Fibroblast of peridontal ligament (primary cell): Measurements from ENCODE around the gene KIF18B.
A peak's percentile ranks its signal among the peaks of the same experiment; 100 is the strongest.

Experiments used
- DNase-seq: peaks from one replicate; pipeline ENCODE4 v3.0.0-alpha.2; 2010; ENCODE audit errors: extremely low read depth

Gene KIF18B

DNA sequence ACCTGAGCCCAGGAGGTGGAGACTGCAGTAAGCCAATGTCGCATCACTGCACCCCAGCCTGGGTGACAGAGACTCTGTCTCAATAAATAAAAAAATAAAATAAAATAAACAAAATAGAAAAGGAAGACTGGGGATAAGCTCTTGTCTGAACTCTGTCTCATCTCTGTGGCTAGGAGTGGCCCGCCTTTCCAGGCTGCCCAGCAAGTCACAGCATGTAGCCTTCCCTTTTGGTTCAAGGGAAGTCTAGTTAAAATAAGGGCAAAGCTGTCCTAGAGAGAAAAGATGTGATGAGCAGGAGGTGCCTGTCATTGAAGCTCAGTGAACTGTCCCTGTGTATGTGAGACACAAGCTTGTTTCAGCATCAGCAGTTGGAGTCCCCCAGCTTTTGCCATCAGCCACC, 29.6 kb downstream of the KIF18B start:
- DNase-seq, result no peak

DNA sequence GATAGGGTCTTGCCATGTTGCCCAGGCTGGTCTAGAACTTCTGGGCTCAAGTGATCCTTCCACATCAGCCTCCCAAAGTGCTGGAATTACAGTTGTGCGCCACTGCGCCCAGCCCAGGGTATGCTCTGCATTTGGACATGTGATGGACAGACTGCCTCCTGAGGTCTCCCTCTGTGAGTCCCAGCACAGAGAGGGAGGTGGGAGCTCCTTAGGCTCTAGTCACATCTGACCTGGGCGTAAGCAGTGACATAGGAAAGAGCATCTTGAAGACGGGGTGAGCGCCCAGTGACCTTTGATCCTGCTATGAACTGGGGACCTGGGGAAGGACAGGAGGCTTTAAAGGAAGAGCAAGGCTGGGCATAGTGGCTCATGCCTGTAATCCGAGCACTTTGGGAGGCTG, 30.1 kb downstream of the KIF18B start:
- DNase-seq, result no peak

DNA sequence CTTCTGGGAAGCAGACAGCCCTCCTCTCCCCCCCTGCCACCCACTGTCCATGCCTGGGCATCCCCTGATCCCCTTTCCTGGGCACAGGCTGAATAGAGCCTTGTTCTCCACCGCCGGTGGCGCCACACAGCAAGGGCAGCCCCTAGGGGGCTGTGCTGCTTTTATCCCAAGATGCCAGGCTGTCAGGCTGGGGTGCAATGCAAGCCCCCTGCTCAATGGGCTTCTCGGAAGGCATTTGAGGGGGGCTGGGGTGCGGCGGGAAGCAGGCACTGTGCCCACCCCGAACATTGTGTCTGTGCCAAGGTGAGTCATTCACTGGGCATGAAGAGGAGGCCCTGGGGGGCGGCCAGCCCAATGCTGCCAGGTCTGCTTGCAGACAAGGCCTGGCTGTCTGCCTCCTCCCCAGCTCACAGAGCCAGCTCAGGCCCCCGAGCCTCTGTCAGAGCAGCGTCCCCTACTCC, 30.8 kb downstream of the KIF18B start:
- peak; percentile 64 for DNase-seq

DNA sequence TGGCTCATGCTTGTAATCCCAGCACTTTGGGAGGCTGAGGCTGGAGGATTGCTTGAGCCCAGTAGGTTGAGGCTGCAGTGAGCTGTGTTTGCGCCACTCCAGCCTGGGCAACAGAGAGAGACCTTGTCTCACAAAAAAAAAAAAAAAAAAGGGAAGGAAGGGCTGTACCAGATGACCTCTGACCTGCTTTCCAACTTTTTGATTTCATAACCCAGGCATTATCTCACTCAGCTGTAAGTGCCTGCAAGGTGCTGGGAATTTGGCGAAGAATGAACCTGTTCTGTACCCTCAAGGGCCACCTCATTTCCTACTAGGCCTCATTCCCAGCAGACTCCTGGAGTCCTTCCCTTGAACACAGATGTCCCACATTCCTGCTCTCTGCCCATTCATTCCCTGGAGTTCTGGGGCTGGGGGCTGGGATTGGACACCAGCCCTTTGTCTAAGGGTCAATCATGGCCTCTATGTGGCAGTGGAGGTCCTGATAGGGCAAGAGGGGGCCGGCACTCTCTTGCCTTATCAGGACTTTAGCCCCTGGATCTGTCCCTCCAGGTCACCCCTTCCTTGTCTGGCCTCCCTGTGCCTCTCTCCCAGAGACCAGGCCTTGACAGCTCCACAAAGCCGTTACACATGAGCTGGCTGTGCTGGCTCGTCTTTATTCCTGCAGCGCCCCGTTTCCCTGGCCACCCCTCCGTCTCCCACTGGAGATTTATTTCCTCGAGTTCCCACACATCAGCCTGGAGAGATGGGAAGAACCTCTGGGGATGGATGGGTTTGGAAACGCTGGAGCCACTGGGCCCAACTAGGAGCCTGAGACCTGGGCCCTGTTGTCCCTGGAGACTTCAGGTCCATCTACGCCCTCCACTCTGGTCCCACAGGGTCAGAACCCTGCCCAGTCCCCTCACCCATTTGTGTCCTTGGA, 31.5 kb downstream of the KIF18B start:
- no peak for DNase-seq

DNA sequence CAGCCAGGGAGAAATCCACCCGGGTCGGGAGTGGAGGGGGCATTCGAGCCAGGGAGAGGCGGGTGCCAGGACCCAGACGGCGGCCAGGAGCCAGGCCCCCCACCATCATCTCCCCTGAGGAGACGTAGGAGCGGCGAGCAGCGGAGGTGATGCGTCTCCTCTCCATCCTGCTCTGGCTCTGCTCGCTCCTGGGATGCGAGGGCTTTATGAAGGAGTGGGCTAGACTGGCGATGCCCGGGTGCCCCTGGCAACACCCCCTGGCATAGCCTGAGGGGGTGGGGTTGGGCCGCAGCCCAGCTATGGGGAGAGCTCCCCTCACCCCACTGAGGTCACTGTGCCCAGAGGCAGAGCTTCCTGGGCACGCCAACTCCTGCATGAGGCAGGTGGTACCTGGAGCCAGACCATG, 32.2 kb downstream of the KIF18B start, which contains the start of gene GFAP:
Gene GFAP, minus strand, starts transcription at position 180 of the 406 bp plus-strand sequence. Its CDS starts 14 bp downstream, at position 166.
- DNase-seq, result no peak

DNA sequence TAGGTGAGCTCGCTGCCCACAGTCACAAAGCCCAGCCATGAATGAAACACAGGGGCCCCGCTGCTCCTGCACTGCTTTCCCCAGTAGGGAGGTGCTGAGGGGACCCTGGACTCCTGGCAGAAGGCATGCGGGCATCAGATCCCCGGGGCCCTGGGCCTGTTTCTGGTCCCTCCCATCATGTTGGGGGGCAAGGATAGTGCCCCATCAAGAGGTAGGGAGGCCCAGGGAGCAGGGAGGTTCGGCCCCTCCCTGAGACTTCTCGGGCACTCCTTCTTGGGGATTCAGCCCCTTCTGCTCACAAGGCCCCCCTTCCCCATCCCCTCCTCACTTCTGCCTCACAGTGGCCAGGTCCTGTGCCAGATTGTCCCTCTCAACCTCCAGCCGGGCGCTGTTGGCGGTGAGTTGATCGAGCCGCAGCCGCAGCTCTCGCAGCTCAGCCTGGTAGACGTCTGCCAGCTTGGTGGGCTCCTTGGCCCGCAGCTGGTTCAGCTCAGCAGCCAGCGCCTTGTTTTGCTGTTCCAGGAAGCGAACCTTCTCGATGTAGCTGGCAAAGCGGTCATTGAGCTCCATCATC, 32.8 kb downstream of the KIF18B start:
- no peak for DNase-seq

DNA sequence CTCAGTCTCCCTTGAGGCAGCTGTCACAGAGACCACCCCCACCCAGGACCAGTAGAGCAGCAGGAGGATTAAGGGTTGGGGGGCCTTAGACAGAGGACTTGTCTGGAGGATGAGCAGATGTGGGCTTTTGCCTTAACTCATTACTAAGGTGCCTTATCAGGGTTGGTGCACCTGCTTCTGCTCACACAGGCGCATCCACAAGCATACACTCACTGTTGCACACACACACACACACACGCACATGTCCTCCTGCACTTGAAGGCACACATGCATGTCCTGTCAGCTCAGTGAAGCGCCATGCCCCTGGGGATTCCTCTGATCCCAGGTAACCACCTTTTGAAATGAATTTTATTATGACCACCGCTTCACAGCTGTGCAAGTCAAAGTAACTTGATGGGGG, 33.4 kb downstream of the KIF18B start:
- no peak for DNase-seq

DNA sequence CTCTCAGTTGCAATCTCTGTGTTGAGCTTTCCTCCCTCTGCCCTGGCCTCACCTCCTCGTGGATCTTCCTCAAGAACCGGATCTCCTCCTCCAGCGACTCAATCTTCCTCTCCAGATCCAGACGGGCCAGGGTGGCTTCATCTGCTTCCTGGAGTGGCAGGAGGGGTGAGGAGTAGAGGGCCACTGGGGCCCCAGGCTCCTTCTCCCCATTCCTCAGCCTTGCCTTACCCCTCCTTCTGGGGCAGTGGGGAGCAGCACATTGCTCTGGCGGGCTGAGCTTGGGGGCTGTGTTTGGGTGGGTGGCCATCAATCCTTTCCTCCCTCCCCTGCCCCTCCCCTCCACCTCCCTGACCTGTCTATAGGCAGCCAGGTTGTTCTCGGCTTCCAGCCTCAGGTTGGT, 33.9 kb downstream of the KIF18B start:
- no peak for DNase-seq

DNA sequence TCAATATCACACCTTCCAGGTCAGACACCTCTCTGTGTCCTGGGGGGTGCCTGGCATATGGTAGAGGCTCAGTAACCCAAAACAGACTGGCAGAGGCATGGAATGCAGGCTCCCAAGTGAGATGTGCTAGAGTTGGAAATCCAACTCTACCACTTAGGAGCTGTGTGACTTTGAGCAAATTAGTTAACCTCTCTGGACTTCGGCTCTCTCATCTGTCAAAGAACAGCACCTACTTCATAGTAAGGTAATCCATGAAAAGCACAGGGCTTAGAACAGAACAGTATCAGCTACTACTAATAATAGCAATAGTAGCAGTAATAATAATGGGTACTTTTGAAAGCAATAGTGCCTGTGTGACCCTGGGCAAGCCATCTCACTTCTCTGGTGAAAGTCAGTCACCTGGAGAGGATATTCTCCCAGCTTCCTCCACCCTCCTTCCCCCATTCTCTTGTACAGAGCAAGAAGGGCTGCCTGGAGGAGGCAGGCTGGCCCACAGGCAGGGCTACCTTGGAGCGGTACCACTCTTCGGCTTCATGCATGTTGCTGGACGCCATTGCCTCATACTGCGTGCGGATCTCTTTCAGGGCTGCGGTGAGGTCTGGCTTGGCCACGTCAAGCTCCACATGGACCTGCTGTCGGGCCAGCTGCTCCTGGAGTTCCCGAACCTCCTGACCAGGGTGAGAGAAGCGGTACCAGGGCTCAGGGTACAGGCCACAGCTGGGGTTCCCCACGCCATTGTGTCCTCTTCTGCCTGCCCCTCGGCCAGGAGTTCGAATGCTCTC, 34.6 kb downstream of the KIF18B start:
- DNase-seq, result no peak

DNA sequence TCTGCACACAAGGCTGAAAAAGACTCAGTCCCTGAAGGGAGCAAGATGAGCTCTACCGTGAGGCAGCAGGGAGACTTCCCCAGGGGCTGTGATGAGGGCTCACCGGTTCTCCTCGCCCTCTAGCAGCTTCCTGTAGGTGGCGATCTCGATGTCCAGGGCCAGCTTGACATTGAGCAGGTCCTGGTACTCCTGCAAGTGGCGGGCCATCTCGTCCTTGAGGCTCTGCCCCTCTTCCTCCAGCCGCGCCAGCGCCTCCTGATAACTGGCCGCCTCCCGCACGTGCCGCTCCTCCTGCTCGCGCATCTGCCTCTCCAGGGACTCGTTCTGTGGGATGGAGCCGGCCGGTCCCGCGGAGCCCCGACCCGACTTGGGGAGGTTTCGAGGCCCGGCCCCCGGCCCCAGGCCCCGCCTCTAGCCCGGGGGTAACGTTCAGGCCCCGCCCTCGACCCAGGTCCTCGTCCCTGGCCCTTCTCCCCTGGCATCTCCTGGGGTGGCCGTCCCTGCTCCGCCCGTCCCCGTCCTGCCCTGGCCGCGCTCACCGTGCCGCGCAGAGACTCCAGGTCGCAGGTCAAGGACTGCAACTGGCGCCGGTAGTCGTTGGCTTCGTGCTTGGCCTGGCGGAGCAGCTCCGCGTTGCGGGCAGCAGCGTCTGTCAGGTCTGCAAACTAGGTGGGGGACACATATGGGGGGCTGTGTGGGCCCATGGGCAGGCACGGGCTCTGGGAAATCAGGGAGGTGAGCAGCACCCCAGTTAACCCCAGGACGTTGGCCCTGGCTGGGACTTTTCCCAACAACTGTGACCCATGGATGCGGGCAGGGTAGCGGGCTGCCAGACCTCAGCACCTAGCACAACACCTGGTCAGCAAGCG, 36.2 kb downstream of the KIF18B start:
- DNase-seq, result no peak

DNA sequence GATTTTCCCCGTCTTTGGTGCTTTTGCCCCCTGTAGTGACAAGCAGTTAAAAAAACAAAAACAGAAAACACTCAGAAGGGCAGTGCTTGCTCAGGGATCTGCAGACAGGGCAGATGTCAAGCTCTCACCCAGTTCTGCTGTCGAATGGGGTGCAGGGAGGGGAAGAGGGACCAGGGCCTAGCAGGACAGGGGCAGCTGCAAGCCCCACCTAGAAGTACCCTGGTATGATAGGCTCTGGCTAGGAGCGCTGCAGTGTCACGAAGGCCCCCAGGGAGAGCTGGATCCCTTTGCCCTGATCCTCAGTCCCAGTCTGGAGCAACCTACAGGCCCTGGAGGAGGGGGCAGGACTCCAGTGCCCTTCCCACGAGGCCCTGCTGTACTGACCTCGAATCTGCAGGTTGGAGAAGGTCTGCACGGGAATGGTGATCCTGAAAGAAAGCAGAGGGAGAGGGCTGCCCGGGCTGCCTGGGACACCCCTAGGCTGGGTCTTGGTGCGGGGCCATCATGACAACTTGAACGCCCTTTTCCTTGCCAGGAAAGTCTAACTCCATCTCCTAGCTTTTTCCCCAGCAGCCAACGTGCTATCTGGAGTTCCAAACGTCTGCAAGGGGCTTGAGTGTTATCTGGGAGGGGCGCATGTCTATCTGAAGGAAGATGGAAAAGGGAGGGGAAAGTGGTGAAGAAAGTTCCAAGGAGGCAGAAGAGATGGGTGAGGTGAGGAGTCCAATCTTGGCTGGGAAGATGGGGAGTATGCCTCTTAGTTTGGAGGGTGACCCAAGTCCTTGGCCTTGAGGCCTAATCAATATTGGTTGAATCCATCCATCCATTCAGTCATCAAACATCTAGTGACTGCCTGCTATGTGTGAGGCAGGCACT, 37.1 kb downstream of the KIF18B start:
- DNase-seq, result no peak

DNA sequence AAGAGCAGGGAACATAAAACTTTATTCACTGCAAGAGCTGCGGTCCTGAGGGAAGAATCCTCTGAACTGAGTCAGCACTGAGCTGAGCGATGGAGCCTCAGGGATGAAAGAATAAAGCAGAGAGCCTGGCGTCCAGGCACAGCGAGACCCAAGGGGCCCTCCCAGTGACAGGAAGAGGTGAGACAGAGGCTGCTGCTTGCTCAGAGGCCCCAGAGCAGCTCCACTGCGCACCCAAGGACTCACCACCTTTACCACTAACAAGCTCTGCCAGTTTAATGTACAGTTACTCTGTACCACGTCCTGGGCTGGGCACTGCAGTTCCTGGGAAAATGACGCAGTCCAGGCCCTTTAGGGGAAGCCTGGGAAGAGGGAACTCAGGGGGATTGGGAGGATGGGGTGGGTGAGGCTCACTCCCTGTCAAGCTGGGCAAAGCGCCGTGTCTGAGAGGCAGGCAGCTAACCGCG, 37.9 kb downstream of the KIF18B start:
- peak; percentile 52 for DNase-seq

DNA sequence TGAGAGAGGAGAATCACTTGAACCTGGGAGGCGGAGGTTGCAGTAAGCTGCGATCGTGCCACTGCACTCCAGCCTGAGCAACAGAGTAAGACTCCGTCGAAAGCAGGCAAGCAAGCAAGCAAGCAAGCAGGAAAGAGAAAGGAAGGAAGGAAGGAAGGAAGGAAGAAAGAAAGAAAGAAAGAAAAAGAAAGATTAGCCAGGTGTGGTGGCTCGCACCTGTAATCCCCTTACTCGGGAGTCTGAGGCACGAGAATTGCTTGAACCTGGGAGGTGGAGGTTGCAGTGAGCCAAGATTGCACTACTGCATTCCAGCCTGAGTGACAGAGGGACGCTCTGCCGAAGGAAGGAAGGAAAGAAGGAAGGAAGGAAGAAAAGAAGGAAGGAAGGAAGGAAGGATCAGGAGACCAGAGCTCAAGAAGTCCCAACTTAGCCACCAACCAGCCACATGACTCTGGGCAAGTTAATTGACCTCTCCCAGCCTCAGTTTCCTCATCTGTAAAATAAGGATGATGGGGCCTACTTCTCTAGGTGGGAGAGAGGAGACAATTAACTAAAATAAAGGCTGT, 38.7 kb downstream of the KIF18B start:
- DNase-seq, result no peak

DNA sequence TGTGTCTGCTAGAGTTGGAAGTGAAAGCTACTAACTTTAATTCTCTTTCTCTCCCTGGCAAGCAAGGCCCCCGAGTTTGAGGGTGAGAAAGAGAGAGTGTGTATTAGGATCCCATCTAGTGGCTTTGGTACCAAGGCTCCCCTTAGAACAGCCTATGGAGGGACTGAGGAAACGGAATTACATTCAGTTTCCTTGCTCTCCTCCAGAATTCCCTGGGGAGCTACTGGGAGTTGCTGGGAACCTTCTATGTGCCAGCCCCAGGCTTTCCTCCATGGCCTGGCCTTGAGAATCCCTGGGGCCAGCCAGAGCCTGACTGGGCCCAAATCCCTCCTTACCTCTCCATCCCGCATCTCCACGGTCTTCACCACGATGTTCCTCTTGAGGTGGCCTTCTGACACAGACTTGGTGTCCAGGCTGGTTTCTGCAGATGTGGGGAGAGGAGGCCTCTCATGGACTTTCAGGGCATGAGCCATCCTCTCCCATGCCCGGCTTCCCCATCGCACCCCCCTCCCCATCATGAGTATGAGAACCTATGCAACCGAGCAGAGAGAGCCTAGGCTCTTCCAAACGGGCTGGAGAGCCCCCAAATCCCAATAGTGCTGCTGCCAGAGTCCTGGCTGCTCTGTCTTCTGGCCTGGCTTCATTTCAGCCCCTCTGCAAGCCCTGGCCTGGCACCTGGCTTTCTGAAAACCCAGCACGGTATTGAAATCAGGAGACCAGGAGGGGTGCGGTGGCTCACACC, 39.7 kb downstream of the KIF18B start:
- DNase-seq, result no peak

DNA sequence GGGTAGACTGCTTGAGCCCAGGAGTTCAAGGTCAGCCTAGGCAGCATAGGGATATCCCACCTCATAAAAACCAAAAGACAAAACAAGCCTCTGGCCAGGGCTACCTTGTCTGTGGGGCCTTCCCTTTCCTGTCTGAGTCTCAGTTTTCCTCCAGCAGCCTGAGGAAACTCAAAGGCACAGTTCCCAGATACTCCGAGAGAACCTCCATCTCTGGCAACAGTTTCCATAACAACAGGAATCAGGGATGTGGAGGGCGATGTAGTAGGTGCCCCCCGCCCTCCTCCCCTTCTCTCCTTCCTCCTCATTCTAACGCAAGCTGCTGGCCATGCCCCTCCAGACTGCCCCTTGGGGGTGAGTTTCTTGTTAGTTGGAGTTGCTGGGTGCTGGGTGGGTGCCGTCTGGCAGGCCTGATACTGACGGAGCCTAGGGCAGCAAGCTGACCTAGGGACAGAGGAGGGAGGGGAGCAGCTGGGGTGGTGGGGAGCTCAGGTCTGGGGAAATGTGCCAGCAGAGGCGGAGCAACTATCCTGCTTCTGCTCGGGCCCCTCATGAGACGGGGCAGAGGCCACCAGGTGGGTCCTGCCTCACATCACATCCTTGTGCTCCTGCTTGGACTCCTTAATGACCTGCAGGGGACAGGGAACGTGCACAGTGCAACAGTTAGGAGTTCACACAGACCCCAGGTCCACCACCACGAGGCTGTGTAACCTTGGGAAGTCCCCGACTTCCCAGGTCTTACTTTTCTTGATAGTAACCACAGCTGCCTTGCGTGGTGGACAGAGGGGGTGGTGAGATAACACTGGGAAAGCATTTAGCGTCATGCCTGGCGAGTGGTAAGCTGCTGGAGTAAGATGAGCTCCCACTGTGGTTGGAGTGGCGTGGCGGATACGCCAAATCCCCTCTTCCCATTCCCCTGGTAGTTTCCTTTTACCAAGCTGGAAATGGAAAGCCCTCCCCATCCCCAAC, 40.5 kb downstream of the KIF18B start:
- peak; percentile 62 for DNase-seq

DNA sequence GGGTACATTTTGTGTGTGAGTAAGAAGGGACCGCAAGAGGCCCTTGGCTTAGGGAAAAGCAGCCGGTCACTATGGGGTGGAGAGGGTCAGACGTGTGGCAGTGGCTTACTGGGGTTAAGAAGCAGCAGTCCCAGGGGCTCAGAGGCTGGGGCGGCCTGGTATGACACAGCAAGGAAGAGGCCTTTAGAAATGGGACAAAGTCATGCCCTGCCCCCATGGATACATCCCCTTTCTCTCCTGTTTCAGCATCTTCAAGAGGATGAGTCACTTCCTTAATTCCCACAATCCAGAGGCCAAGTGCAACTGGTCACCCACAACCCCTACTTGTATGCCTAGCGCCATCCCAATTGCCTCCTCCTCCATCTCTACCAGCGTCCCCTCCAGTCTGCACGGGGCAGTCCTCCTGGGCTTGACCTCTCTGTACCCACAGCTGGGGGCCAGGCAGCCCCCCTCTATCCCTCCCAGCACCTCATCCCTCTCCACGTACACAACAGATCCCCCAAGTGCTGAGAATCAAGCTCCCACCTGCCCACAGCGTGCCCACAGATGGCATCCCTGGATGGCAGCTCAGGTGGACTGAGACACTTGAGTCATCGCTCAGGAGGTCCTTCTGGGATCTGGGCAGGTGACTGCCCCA, 41.4 kb downstream of the KIF18B start:
- DNase-seq, result peak; percentile 89
